ENCODE data around the gene NNAT. TPM values are rescaled to one million over a fixed set of nuclear protein-coding genes. Genes with fewer than 3 reads are reported as not detected.

NNAT gene
- total RNA-seq, 1 donor: 1.3 TPM

DNA sequence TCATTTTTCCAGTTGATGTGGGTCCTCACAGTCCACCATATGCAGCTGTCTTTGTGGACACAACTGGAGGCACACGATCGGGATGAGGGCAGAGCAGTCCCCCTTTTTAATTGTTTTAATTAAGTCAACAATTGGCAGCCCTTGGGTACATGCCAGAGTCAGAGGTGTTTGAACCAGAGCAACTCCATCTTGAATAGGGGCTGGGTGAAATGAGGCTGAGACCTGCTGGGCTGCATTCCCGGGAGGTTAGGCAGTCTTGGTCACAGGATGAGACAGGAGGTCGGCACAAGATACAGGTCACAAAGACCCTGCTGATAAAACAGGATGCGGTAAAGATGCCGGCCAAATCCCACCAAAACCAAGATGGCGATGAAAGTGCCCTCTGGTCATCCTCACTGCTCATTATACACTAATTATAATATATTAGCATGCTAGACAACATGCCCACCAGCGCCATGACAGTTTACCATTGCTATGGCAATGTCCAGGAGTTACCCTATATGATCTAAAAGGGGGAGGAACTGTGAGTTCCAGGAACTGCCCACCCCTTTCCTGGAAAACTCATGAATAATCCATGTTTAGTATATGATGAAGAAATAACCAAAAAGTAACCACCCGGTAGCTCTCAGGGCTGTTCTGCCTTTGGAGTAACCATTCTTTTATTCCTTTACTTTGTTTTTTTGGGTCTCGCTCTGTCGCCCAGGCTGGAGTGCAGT is 38.4 kb downstream of the NNAT start:
- DNase-seq (ENCODE audit: low read depth): no peak
- no peak overlapping the region for H3K4me3 ChIP-seq (ENCODE audit: low read depth, low read length)
- TF ChIP-seq, protein P1, sequence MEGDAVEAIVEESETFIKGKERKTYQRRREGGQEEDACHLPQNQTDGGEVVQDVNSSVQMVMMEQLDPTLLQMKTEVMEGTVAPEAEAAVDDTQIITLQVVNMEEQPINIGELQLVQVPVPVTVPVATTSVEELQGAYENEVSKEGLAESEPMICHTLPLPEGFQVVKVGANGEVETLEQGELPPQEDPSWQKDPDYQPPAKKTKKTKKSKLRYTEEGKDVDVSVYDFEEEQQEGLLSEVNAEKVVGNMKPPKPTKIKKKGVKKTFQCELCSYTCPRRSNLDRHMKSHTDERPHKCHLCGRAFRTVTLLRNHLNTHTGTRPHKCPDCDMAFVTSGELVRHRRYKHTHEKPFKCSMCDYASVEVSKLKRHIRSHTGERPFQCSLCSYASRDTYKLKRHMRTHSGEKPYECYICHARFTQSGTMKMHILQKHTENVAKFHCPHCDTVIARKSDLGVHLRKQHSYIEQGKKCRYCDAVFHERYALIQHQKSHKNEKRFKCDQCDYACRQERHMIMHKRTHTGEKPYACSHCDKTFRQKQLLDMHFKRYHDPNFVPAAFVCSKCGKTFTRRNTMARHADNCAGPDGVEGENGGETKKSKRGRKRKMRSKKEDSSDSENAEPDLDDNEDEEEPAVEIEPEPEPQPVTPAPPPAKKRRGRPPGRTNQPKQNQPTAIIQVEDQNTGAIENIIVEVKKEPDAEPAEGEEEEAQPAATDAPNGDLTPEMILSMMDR (IDR thresholded peaks at IDR 0.05; ENCODE audit: insufficient read depth, low read depth, low read length): no peak

DNA sequence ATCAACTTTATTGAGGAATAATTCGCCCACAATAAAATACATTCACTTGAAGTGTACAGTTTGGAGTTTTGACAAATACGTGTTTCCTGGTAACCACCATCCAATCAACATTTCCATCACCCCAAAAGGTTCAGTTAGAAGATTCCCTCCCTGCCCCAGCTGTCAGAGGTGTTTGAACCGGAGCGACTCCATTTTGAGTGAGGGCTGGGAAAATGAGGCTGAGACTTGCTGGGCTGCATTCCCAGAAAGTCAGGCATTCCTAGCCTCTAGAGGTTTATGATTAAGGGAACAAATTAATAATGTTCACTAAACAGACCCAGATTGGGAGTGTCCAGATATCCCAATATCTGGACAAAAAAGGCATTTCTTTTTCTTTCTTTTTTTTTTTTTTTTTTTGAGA is 39.6 kb downstream of the NNAT start:
- TF ChIP-seq, protein P1 (IDR thresholded peaks at IDR 0.05; ENCODE audit: insufficient read depth, low read depth, low read length): no peak
- H3K4me3 ChIP-seq (ENCODE audit: low read depth, low read length): no peak overlapping the region
- no peak for DNase-seq (ENCODE audit: low read depth)

DNA sequence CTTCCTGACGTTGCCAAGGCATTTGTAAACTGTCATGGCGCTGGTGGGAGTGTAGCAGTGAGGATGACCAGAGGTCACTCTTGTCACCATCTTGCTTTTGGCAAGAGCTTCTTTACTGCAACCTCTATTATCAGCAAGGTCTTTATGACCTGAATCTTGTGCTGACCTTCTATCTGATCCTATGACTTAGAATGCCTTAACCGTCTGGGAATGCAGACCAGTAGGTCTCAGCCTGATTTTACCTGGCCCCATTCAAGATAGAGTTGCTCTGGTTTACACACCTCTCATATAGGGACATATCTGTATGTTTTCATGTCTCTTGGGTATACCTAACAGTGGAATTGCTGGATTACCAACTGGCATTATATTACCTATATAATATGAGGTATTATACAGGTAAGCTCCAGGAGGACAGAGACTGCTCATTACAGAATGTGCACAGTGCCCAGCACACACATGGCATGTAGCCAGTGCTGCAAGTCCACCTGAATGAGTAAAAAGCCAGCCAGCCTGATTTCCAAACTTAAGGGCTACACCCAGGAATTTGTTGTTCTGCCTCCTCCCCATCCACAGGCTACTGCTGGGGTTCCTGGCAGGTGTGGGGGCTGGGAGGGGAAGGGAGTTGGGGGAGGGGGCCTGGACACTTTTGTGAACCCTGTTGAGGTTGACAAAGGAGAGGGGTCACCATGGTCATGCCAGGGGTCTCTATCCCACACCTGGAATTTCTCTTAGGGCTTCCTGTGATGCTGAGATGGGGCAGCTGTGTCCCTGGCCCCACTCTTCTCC is 41.8 kb downstream of the NNAT start:
- TF ChIP-seq, protein P1 (IDR thresholded peaks at IDR 0.05; ENCODE audit: insufficient read depth, low read depth, low read length): no peak
- DNase-seq (ENCODE audit: low read depth): no peak
- no peak overlapping the region for H3K4me3 ChIP-seq (ENCODE audit: low read depth, low read length)

DNA sequence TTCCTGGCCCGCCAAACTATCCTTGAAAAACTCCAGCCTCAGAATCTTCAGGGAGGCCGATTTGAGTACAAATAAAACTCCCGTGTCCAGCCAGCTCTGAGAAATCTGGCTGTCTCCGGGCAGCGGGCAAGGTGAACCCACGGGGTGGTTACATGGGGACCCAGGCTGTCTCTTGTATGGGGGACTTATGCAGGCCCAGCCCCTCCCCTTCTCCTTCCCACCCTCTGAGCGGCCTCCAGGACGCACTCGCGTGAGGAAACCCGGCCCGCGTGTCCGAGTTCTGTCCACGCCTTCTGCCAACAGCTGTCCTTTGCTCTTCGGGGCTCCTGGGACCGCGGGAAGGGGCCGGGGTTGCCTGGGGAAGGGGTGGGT is 43.0 kb downstream of the NNAT start:
- DNase-seq (ENCODE audit: low read depth): no peak
- TF ChIP-seq, protein P1 (IDR thresholded peaks at IDR 0.05; ENCODE audit: insufficient read depth, low read depth, low read length): no peak
- H3K4me3 ChIP-seq (ENCODE audit: low read depth, low read length): no peak overlapping the region

DNA sequence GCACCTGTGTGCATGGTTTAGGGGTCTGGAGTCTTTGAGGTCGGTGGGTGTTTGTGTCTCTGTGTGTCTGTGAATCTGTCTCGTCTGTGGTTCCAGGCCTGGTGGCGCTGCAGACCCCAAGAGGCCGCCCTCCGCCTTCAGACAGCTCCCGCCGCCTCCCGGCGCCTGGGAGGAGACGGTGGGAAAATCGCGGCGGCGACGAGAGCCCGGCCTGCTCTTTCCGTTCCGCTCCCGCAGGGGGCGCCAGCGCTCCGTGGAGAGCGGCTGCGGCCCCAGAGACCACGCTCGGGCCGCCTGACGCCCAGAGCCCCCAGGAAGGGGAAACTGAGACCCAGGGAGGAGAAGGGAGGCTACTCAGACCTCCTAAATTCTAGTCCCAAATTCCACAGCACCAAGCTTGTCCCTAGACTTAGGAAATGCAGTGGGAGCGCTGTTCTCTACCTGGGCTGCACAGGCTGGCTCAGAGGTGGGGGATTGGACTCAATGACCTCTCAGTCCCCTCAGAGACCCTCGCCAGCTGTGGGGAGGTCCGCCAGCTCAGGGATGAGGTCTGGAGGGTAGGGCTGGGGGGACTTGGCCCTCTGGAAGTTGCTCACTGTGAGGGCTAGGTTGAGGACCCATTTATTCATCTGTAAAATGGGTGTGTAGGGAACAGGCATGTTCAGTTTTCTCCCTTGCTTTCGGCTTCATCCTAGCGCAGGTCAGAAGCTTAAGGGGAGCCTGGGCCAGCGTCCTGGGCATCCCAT is 43.5 kb downstream of the NNAT start:
- TF ChIP-seq, protein P1 (IDR thresholded peaks at IDR 0.05; ENCODE audit: insufficient read depth, low read depth, low read length): peak; percentile 87
- DNase-seq (ENCODE audit: low read depth): peak; percentile 21
- no peak overlapping the region for H3K4me3 ChIP-seq (ENCODE audit: low read depth, low read length)

DNA sequence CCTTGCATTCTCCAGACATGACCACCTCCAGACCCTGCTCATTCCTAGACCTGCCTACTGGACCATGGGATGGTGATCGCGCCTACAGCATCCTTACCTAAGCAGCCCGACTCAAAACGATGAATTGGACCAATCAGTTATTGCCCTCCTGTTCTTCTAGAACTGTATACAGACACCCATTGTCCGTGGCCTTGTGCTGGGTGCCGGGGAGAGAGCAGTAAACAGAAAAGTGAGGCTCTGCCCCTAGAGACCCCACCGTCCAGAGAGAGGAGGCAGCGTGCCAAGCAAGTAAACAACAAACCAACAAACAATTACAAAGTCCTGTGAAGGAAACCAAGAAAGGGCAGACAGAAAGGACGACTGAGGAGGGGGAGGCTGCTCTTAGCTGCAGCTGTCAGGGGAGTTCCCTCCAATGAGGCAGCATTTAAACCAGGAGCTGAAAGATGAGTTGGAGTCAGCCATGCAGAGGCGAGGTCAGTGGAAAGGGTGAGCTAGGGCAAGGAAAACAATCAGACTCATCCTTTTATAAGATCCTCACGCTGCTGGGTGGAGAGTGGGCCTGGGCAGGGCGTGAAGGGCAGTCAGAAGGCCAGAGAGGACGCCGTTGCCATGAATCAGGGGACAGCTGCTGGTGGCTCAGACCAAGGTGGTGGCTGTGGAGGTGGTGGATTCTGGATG is 44.2 kb downstream of the NNAT start:
- no peak for DNase-seq (ENCODE audit: low read depth)
- TF ChIP-seq, protein P1 (IDR thresholded peaks at IDR 0.05; ENCODE audit: insufficient read depth, low read depth, low read length): no peak

More for the DNA sequence above, 44.2 kb downstream of the NNAT start:
- no peak overlapping the region for H3K4me3 ChIP-seq (ENCODE audit: low read depth, low read length)
